SK-N-MC (cell line): ENCODE measurements around the gene GRIA1.

Experiments used
- EZH2 ChIP-seq: fragments of 200-600 bp; sonication (generic); IDR thresholded peaks from one replicate; pipeline ENCODE4 v1.6.1; 2017; ENCODE audit warnings: antibody characterized with exemption
- POLR2AphosphoS5 ChIP-seq: IDR thresholded peaks from 2 replicates; pipeline ENCODE4 v1.6.1; 2012; ENCODE audit warnings: mild to moderate bottlenecking, low read depth, low read length, borderline replicate concordance

DNA sequence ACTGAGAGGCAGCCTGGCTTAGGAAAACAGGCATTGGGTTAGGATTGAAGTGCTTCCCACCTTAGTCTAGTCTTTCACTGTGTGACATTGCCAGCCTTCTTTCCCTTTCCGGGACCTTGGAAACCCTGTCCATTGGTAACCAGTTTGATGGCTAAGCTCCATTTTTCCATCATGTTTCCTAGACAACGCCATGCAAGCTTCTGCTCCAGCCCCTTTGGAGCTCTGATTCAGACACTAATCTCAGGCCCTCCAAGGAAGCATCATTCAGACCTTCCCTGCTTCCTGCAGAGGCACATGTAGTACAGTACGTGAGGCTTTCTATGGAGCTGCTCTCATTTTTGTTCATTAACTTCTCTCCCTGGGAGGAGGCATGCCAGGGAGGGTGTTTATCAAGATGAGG, 68.5 kb downstream of the GRIA1 start:
- TF ChIP-seq EZH2 (no peak), POLR2AphosphoS5 (no peak)
